Measurements from ENCODE around the gene CHM. TPM values are rescaled to one million over a fixed set of nuclear protein-coding genes. Genes with fewer than 3 reads are reported as not detected.

Gene CHM
- total and polyA plus RNA-seq, 10 of the 15 experiments (the other 5 are each of a cell fraction or from before 2014, with no cell fraction given), result 4.8 to 19.0 (median 8.0) TPM

- H4K20me1 ChIP-seq (ENCODE audit: control insufficient read depth, insufficient read depth), result no peaks in the 10 kb centered on the region
- intact Hi-C loops (cut with micrococcal nuclease; ENCODE audit: unreplicated experiment), result no loop called here
- H3K9ac ChIP-seq (ENCODE audit: control insufficient read depth, insufficient read depth, low read length), result no peak overlapping the region
- no peaks in the 10 kb centered on the region for H3K27me3 ChIP-seq (replicated peaks in 1 of 2; ENCODE audit: control insufficient read depth in 2 of 2, insufficient read depth in 2 of 2, low read length in 1 of 2)
- H3K27ac ChIP-seq (ENCODE audit: control insufficient read depth, insufficient read depth), result no peak overlapping the region
- ChIA-PET RAD21 (ENCODE audit: unreplicated experiment) (no interaction called here), CTCF (no interaction called here), POLR2A (no interaction called here), SMC1A (ENCODE audit: uncharacterized antibody, unreplicated experiment) (no interaction called here)
- in situ Hi-C loops (cut with MboI), result no loop called here
- H2AFZ ChIP-seq (ENCODE audit: control insufficient read depth, low read depth, low read length), result no peak overlapping the region
- H3K9me3 ChIP-seq (replicated peaks; ENCODE audit: control insufficient read depth, insufficient read depth, low read length), result no peaks in the 10 kb centered on the region
- no peak for FAIRE-seq
- ATAC-seq, result no peak
- no peaks in the 10 kb centered on the region for H3K4me1 ChIP-seq (ENCODE audit: control insufficient read depth, insufficient read depth, low read length)
- H3K4me2 ChIP-seq (ENCODE audit: control insufficient read depth, insufficient read depth), result no peak overlapping the region
- H3K4me3 ChIP-seq, result no peak overlapping the region
- no peaks in the 10 kb centered on the region for H3K79me2 ChIP-seq (ENCODE audit: control insufficient read depth, insufficient read depth, low read length)
- BruUV-seq (replicated peaks), result no TSS peak
- H3K36me3 ChIP-seq (ENCODE audit: control insufficient read depth in 2 of 2, insufficient read depth in 2 of 2, low read length in 1 of 2), result no peaks in the 10 kb centered on the region
- no peak for DNase-seq (ENCODE audit: low read depth, low spot score)
- TF ChIP-seq BCL3 (IDR thresholded peaks at IDR 0.05; ENCODE audit: borderline replicate concordance, insufficient read depth, low read depth, low read length, poor library complexity, severe bottlenecking) (no peak), MYC (IDR thresholded peaks at IDR 0.05; ENCODE audit: insufficient read depth, insufficient read length, insufficient replicate concordance, low read length, severe bottlenecking) (no peak), RUNX3 (IDR thresholded peaks at IDR 0.05; ENCODE audit: low read length) (no peak), ZBED1 (IDR thresholded peaks at IDR 0.05; ENCODE audit: borderline replicate concordance) (no peak), KLF5 (IDR thresholded peaks at IDR 0.05; ENCODE audit: partially characterized antibody) (no peak), SREBF1 (IDR thresholded peaks at IDR 0.05; ENCODE audit: low read length) (no peak)
These were observed 14.0 kb downstream of the CHM start for GRCh38 chrX:86033385-86033784.

GRCh38 chrX:86028681-86029080, 18.7 kb downstream of the CHM start:
- no peaks in the 10 kb centered on the region for H4K20me1 ChIP-seq (ENCODE audit: control insufficient read depth, insufficient read depth)
- H3K79me2 ChIP-seq (ENCODE audit: control insufficient read depth, insufficient read depth, low read length), result no peaks in the 10 kb centered on the region
- intact Hi-C loops (cut with micrococcal nuclease; ENCODE audit: unreplicated experiment), result no loop called here
- no TSS peak for BruUV-seq (replicated peaks)
- WGBS (ENCODE audit: insufficient coverage, insufficient replicate concordance, low lambda C conversion rate, missing lambda C conversion rate), result 61% methylated on average over 2 of the region's 2 CpGs
- H3K27me3 ChIP-seq (replicated peaks in 1 of 2; ENCODE audit: control insufficient read depth in 2 of 2, insufficient read depth in 2 of 2, low read length in 1 of 2), result no peaks in the 10 kb centered on the region
- H3K4me1 ChIP-seq (ENCODE audit: control insufficient read depth, insufficient read depth, low read length), result no peaks in the 10 kb centered on the region
- no peak overlapping the region for H3K27ac ChIP-seq (ENCODE audit: control insufficient read depth, insufficient read depth)
- no peak overlapping the region for H2AFZ ChIP-seq (ENCODE audit: control insufficient read depth, low read depth, low read length)
- DNase-seq (ENCODE audit: low read depth, low spot score) (no peak), ATAC-seq (no peak), FAIRE-seq (no peak)
- ChIA-PET RAD21 (ENCODE audit: unreplicated experiment) (no interaction called here), CTCF (interaction anchor here (1.3 kb wide), 1 partner anchor 19 kb away, joined by 4 read pairs; the partner anchor contains the start of gene CHM), POLR2A (no interaction called here), SMC1A (ENCODE audit: uncharacterized antibody, unreplicated experiment) (interaction anchor here (1.1 kb wide), 1 partner anchor 11 kb away, joined by 4 read pairs; no protein-coding TSS in a partner anchor)
- in situ Hi-C loops (cut with MboI), result no loop called here
- no peak overlapping the region for H3K4me2 ChIP-seq (ENCODE audit: control insufficient read depth, insufficient read depth)
- TF ChIP-seq HCFC1 (IDR thresholded peaks at IDR 0.05; ENCODE audit: low read length) (no peak), TCF12 (IDR thresholded peaks at IDR 0.05; ENCODE audit: low read depth, low read length) (no peak), SP1 (IDR thresholded peaks at IDR 0.05; ENCODE audit: low read depth, low read length) (no peak)
- TF ChIP-seq, protein P1, sequence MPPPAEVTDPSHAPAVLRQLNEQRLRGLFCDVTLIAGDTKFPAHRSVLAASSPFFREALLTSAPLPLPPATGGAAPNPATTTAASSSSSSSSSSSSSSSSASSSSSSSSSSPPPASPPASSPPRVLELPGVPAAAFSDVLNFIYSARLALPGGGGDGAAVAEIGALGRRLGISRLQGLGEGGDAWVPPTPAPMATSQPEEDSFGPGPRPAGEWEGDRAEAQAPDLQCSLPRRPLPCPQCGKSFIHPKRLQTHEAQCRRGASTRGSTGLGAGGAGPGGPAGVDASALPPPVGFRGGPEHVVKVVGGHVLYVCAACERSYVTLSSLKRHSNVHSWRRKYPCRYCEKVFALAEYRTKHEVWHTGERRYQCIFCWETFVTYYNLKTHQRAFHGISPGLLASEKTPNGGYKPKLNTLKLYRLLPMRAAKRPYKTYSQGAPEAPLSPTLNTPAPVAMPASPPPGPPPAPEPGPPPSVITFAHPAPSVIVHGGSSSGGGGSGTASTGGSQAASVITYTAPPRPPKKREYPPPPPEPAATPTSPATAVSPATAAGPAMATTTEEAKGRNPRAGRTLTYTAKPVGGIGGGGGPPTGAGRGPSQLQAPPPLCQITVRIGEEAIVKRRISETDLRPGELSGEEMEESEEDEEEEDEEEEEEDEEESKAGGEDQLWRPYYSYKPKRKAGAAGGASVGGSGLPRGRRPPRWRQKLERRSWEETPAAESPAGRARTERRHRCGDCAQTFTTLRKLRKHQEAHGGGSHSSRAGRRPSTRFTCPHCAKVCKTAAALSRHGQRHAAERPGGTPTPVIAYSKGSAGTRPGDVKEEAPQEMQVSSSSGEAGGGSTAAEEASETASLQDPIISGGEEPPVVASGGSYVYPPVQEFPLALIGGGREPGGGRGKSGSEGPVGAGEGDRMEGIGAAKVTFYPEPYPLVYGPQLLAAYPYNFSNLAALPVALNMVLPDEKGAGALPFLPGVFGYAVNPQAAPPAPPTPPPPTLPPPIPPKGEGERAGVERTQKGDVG (CRISPR knock-in tag; IDR thresholded peaks at IDR 0.05), result no peak
- TF ChIP-seq, protein P2, sequence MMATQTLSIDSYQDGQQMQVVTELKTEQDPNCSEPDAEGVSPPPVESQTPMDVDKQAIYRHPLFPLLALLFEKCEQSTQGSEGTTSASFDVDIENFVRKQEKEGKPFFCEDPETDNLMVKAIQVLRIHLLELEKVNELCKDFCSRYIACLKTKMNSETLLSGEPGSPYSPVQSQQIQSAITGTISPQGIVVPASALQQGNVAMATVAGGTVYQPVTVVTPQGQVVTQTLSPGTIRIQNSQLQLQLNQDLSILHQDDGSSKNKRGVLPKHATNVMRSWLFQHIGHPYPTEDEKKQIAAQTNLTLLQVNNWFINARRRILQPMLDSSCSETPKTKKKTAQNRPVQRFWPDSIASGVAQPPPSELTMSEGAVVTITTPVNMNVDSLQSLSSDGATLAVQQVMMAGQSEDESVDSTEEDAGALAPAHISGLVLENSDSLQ (IDR thresholded peaks at IDR 0.05), result no peak
- no peaks in the 10 kb centered on the region for H3K9me3 ChIP-seq (replicated peaks; ENCODE audit: control insufficient read depth, insufficient read depth, low read length)
- no peak overlapping the region for H3K9ac ChIP-seq (ENCODE audit: control insufficient read depth, insufficient read depth, low read length)
- no peak overlapping the region for H3K4me3 ChIP-seq
- H3K36me3 ChIP-seq (ENCODE audit: control insufficient read depth in 2 of 2, insufficient read depth in 2 of 2, low read length in 1 of 2), result no peaks in the 10 kb centered on the region
